ENCODE data around the gene USP20.
A peak's percentile ranks its signal among the peaks of the same experiment; 100 is the strongest.
"Not testable (repeated sequence)": the region's sequence is repeated elsewhere in the genome, so short reads cannot be mapped to it uniquely, and the experiment has no call there.

Gene USP20

GRCh38 chr9:129835128-129835859 lies at the start of gene USP20, which contains the start of gene C9orf78:
Gene USP20, plus strand, starts transcription at chr9:129835458. Its CDS starts 17,098 bp downstream, at chr9:129852556.
Gene C9orf78, minus strand, starts transcription at chr9:129835275. Its CDS starts 54 bp downstream, at chr9:129835221.
- DNase-seq: peak; percentile 96

DNA sequence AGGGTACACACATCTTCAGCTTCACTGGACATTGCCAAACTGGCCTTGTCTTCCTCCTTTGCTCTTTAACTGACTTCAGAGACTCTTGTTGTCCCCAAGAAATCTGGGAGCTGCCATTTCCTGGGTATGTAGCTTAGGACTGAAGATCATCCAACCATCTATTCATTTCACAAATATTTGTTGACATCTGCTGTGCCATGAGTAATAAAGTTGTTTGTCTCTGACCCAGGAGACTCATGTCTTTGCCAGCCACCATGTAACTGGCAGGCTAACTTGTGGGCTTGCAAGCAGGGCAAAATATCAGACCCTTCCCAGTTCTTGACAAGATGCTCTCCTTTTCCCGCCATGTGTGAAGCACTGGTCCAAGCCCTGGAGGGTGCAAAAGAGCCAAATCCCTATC lies 49.4 kb upstream of the USP20 start:
- DNase-seq: no peak

DNA sequence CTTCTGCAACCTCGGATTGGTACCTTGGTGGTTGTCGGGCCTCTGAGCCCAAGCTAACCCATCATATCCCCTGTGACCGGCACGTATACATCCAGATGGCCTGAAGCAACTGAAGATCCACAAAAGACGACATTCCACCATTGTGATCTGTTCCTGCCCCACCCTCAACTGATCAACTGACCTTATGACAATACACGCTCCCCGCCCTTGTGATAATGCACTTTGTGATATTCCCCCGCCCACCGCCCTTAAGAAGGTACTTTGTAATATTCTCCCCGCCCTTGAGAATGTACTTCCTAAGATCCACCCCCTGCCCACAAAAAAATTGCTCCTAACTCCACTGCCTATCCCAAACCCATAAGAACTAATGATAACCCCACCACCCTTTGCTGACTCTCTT lies 48.8 kb upstream of the USP20 start:
- DNase-seq: no peak

DNA sequence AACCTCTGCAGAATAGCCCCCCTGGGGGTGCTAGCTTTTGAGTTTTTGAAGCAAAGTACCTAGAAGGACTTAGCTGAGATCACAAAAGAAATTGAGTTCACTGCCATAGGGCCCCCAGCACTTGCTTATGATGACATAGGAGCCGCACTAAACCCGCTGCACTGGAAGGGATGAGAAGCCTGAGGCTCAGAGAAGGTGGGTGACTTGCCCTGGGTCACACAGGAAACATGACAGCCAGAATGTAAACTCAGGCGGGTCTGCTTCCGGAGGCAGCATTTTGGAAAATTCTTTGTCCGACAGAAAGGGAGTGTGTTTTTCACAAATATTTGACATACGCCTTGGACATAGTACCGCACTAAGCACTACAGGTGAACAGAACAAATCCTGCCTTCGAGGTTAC lies 40.7 kb upstream of the USP20 start:
- no peak for DNase-seq

- not testable (repeated sequence) for DNase-seq
Observed at GRCh38 chr9:129796029-129796428, 39.2 kb upstream of the USP20 start.

GRCh38 chr9:129798973-129799372 lies 36.3 kb upstream of the USP20 start:
- no peak for DNase-seq

- DNase-seq: no peak
Observed at GRCh38 chr9:129801504-129801903, 33.8 kb upstream of the USP20 start.

DNA sequence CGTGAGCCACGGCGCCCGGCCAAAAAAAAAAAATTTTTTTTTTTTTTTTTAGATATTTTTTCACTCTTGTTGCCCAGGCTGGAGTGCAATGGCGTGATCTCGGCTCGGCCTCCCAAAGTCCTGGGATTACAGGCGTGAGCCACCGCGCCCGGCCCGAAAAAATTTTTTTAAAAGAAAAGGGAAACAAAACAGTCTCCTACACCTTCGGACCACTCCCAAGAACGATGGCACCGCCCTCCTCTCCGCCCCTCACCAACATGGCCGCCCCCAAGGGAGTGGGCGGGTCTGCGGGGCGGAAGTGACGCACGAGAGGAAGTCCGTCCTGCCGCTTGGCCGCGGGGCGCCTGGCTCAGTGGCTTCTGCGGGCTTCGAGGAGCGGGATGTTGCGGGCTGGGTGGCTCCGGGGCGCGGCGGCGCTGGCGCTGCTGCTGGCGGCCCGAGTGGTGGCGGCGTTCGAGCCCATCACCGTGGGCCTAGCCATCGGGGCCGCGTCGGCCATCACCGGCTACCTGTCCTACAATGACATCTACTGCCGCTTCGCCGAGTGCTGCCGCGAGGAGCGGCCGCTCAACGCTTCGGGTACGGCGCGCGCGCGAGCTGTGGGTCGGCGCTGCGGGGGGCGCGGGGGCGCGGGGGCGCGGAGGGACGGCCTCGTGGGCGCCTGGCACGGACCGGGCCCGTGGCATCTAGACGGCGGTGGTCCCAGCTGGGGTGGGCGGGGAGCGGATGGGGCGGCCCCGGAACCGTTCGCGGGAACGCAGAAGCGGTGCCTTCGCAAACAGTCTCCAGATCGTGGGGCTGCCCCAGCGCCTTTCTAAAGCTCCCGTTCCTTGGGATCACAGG lies 32.2 kb upstream of the USP20 start, which contains the start of gene TOR1B:
Gene TOR1B, plus strand, starts transcription at position 352 of the 843 bp plus-strand sequence. Its CDS starts 29 bp downstream, at position 381.
- DNase-seq: peak; percentile 88

GRCh38 chr9:129803676-129804060 lies 31.6 kb upstream of the USP20 start:
- no peak for DNase-seq

- DNase-seq: peak; percentile 21
Observed at GRCh38 chr9:129806061-129806460, 29.2 kb upstream of the USP20 start.

DNA sequence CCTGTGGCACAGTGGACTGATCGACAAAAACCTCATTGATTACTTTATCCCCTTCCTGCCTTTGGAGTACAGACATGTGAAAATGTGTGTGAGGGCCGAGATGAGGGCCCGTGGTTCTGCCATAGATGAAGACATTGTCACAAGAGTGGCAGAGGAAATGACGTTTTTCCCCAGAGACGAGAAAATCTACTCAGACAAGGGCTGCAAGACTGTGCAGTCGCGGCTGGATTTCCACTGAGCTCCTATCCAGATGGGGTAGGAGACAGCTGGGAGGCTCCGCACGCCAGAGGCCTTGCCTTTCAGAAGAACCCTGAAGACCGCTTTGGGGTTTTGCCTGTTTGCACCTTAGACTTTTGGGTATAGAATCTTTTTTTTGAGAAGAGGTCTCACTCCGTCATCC lies 25.9 kb upstream of the USP20 start:
- DNase-seq: no peak

- DNase-seq: no peak
Observed at GRCh38 chr9:129810116-129810515, 25.1 kb upstream of the USP20 start.

DNA sequence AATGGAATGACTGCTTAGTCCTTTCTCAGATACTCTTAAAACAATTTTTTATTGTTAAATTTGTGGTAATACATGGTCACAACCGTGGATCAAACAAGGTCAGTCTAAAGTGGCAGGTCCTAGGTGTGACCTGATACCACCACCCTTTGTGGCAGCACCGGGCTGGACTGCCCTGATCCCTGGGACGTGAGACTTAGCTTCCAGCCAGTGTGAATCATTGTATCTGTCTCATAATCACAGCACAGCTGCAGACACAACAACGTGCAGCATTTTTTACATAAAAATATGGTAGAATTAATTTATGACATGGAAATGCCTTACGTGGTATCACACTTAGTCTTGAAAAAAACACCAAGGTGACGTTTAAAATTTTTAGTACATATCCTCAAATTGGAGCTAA lies 24.5 kb upstream of the USP20 start:
- DNase-seq: no peak

DNA sequence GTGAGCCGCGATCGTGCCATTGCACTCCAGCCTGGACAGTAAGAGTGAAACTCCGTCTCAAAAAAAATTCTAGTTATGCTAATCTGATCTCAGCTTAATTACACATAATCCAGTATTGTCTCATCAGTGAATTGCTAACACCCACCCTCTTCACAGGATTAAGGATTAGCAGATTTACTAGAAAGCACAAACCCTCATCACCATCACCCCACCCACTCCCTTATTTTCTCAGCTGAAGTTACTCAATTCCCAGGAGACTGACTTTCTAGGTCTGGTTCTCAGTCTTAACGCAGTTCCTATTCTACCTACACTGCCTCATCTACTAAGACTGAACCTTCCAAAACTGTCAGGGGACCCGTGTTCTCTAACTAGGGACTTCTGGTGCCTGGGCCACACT lies 23.3 kb upstream of the USP20 start:
- no peak for DNase-seq

GRCh38 chr9:129812385-129812784 lies 22.9 kb upstream of the USP20 start:
- no peak for DNase-seq

- no peak for DNase-seq
Observed at GRCh38 chr9:129813661-129814060, 21.6 kb upstream of the USP20 start.

- DNase-seq: no peak
Observed at GRCh38 chr9:129814432-129815223, 20.6 kb upstream of the USP20 start.

DNA sequence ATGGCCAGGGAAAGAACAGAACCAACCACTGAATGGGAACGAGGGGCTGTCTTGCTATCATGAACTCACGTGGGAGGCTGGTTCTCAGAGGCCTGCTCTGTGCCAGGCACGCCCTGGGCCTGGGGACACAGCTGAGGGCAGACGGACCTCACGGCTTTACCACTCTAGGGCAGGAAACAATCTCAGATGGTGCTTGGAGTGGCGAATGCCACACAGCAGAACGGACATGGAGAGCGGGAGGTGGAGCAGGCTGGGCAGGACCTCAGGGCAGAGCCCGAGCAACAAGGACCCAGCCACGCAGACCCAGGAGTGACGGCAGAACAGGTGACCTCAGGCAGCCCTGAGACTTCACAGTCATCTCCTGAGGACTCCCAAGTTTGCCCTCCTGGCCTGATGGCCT lies 20.0 kb upstream of the USP20 start:
- DNase-seq: no peak

- DNase-seq: no peak
Observed at GRCh38 chr9:129816501-129817435, 18.5 kb upstream of the USP20 start.

DNA sequence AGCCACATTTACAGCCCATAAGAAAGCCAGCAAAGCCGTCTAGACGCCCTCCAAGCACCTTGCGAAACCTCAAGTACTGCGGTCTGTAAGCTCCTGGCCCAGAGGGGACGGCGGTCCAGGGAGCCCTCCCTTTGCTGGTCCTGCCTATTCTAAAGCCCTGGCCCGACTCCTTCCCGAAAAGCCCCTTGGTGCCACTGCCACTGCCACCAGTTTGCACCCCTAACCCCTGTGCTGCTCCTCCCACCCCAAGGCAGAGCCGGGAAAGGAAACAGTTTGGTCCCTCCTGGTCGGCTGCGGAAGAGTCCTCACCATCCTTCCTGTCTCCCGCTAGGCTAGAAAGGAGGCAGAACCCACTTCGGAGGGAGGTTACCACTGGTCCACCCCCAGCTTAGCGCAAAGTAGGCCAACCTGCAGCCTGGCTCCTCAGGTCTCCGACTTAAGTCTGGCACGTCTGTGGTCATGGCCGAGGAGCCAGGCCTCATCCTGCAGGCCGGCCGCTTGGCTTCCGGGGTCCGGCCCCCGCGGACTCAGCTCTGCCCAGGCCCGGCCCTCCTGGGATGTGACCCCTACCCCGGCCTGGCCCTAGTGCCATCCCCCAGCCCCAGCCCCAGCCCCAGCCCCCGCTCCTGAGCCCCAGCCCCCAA lies 12.2 kb upstream of the USP20 start:
- DNase-seq: peak; percentile 39

- DNase-seq: no peak
Observed at GRCh38 chr9:129823542-129823934, 11.7 kb upstream of the USP20 start.

All from GDM1 (cell line).